A549 (cell line): ENCODE data around the gene ARHGAP42. TPM values are rescaled to one million over a fixed set of nuclear protein-coding genes. Genes with fewer than 3 reads are reported as not detected.

Source experiments
- ATAC-seq, 2 experiments: fragments of 200-7000 bp in 1 of 2; fragments of >200 bp in 1 of 2; cut with Nextera tagmentation in 1 of 2; cut with Tn5 transposase in 1 of 2; 3 replicates each; pipeline versions ENCODE4 v1.8.0 to v1.9.1; 2018 to 2020; ENCODE audit warnings: mild to moderate bottlenecking in 1 of 2, moderate library complexity in 1 of 2
- CTCF ChIA-PET: fragments of 300-600 bp; sonication (Branson Sonifier 250); formaldehyde crosslinking; extraction: SDS; loops from one replicate; lab custom pipeline; 2021; ENCODE audit warnings: antibody characterized with exemption, inconsistent platforms; lab: Yijun Ruan, JAX
- POLR2A ChIA-PET: fragments of 350-600 bp; formaldehyde crosslinking; extraction: SDS; loops from one replicate; lab custom pipeline; 2021; ENCODE audit warnings: antibody characterized with exemption, inconsistent platforms; lab: Yijun Ruan, JAX
- DNase-seq, 2 experiments: peaks; one replicate each; pipeline versions ENCODE4 v3.0.0 to v3.0.0-alpha.2; 2011 to 2016; ENCODE audit warnings: low read depth in 1 of 2, low spot score in 1 of 2
- FAIRE-seq: peaks from 2 replicates; lab custom pipeline; 2011; peaks lifted over from hg19 to GRCh38; lab: Jason Lieb, UNC
- H3K27ac ChIP-seq, 2 experiments: fragments of >200 bp; sonication (Bioruptor Twin); formaldehyde crosslinking; 3 replicates each; pipeline ENCODE4 v1.5.1; 2016 to 2017
- H3K4me1 ChIP-seq: fragments of >200 bp; sonication (Bioruptor Twin); formaldehyde crosslinking; 3 replicates; pipeline ENCODE4 v1.6.1; 2016
- H3K4me2 ChIP-seq: fragments of >200 bp; sonication (Bioruptor Twin); formaldehyde crosslinking; 3 replicates; pipeline ENCODE4 v1.6.1; 2016
- H3K4me3 ChIP-seq: fragments of >200 bp; sonication (Bioruptor Twin); formaldehyde crosslinking; 3 replicates; pipeline ENCODE4 v1.5.1; 2016
- H3K9me3 ChIP-seq: fragments of >200 bp; sonication (Bioruptor Twin); formaldehyde crosslinking; 3 replicates; pipeline ENCODE4 v1.6.1; 2016
- ATOH8 ChIP-seq: fragments of 250-450 bp; sonication (Bioruptor Pico); IDR thresholded peaks from 2 replicates; pipeline ENCODE4 v1.5.0; 2020; ENCODE audit warnings: low read depth, mild to moderate bottlenecking, moderate library complexity
- CEBPB ChIP-seq, 2 experiments: fragments of >200 bp in 1 of 2; sonication (Bioruptor Twin) in 1 of 2; formaldehyde crosslinking in 1 of 2; IDR thresholded peaks; 2 replicates each; pipeline ENCODE4 v1.6.1; 2012 to 2016
- E2F6 ChIP-seq: IDR thresholded peaks from 2 replicates; pipeline ENCODE4 v1.6.1; 2012; ENCODE audit warnings: low read depth, borderline replicate concordance
- EHF ChIP-seq: fragments of 250-450 bp; sonication (Bioruptor Pico); IDR thresholded peaks from 2 replicates; pipeline ENCODE4 v1.5.0; 2020; ENCODE audit warnings: mild to moderate bottlenecking
- EHMT2 ChIP-seq: fragments of 200-600 bp; sonication (generic); IDR thresholded peaks from 2 replicates; pipeline ENCODE4 v1.6.1; 2016; ENCODE audit warnings: antibody characterized with exemption, low read depth, mild to moderate bottlenecking, moderate library complexity
- EP300 ChIP-seq, 2 experiments: fragments of >200 bp; sonication (Bioruptor Twin); formaldehyde crosslinking; IDR thresholded peaks; 2 replicates in 1 of 2; 3 replicates in 1 of 2; pipeline ENCODE4 v1.6.1; 2016 to 2017
- ESRRA ChIP-seq: fragments of 150-350 bp; IDR thresholded peaks from 2 replicates; pipeline ENCODE4 v1.6.1; 2014; ENCODE audit warnings: mild to moderate bottlenecking, low read length, borderline replicate concordance
- FOSB ChIP-seq: fragments of 250-450 bp; sonication (Bioruptor Pico); IDR thresholded peaks from 2 replicates; pipeline ENCODE4 v1.5.0; 2020; ENCODE audit warnings: mild to moderate bottlenecking, moderate library complexity
- HDAC2 ChIP-seq: fragments of 200-600 bp; sonication (generic); IDR thresholded peaks from 2 replicates; pipeline ENCODE4 v1.6.1; 2016
- HEYL ChIP-seq: fragments of 250-450 bp; sonication (Bioruptor Pico); IDR thresholded peaks from 2 replicates; pipeline ENCODE4 v1.8.0; 2021; ENCODE audit warnings: mild to moderate bottlenecking, moderate library complexity
- HOXA7 ChIP-seq: fragments of 250-450 bp; sonication (Bioruptor Pico); IDR thresholded peaks from 2 replicates; pipeline ENCODE4 v1.5.0; 2020; ENCODE audit warnings: mild to moderate bottlenecking, moderate library complexity
- HOXB13 ChIP-seq: fragments of 250-450 bp; sonication (Bioruptor Pico); IDR thresholded peaks from 2 replicates; pipeline ENCODE4 v1.5.0; 2020; ENCODE audit warnings: low read depth, mild to moderate bottlenecking, moderate library complexity
- HOXB5 ChIP-seq: fragments of 250-450 bp; sonication (Bioruptor Pico); IDR thresholded peaks from 2 replicates; pipeline ENCODE4 v1.5.0; 2020; ENCODE audit warnings: mild to moderate bottlenecking, moderate library complexity
- JUN ChIP-seq, 2 experiments: fragments of >200 bp; sonication (Bioruptor Twin); formaldehyde crosslinking; IDR thresholded peaks; 2 replicates in 1 of 2; 3 replicates in 1 of 2; pipeline ENCODE4 v1.6.1; 2016 to 2017
- KDM5A ChIP-seq: fragments of 200-600 bp; sonication (generic); IDR thresholded peaks from 2 replicates; pipeline ENCODE4 v1.6.1; 2016; ENCODE audit warnings: antibody characterized with exemption, mild to moderate bottlenecking
- MAX ChIP-seq: IDR thresholded peaks from 2 replicates; pipeline ENCODE4 v1.6.1; 2012
- MAZ ChIP-seq: fragments of 150-350 bp; IDR thresholded peaks from 2 replicates; pipeline ENCODE4 v1.6.1; 2014; ENCODE audit warnings: antibody characterized with exemption, low read depth, low read length, borderline replicate concordance
- MYC ChIP-seq: IDR thresholded peaks from 2 replicates; pipeline ENCODE4 v1.6.1; 2012; ENCODE audit warnings: mild to moderate bottlenecking, inconsistent platforms, low read length, improper control_type of control experiment, borderline replicate concordance
- NR3C1 ChIP-seq: fragments of >200 bp; sonication (Bioruptor Twin); formaldehyde crosslinking; IDR thresholded peaks from 3 replicates; pipeline ENCODE4 v1.6.1; 2017
- PHF8 ChIP-seq: fragments of 200-600 bp; sonication (generic); IDR thresholded peaks from 2 replicates; pipeline ENCODE4 v1.6.1; 2016; ENCODE audit warnings: low read depth, mild to moderate bottlenecking, antibody characterized with exemption, moderate library complexity, borderline replicate concordance
- POLR2A ChIP-seq: IDR thresholded peaks from 2 replicates; pipeline ENCODE4 v1.6.1; 2012; ENCODE audit warnings: mild to moderate bottlenecking, low read length
- RARB ChIP-seq: fragments of 250-450 bp; sonication (Bioruptor Pico); IDR thresholded peaks from 2 replicates; pipeline ENCODE4 v1.8.0; 2021; ENCODE audit warnings: mild to moderate bottlenecking, moderate library complexity
- RNF2 ChIP-seq: fragments of 200-600 bp; sonication (generic); IDR thresholded peaks from 2 replicates; pipeline ENCODE4 v1.6.1; 2016; ENCODE audit warnings: low read depth, mild to moderate bottlenecking, antibody characterized with exemption, moderate library complexity, borderline replicate concordance
- SREBF2 ChIP-seq: fragments of 450-650 bp; IDR thresholded peaks from 2 replicates; pipeline ENCODE4 v1.6.1; 2014; ENCODE audit warnings: mild to moderate bottlenecking, moderate library complexity
- TFCP2L1 ChIP-seq: fragments of 250-450 bp; sonication (Bioruptor Pico); IDR thresholded peaks from 2 replicates; pipeline ENCODE4 v1.5.0; 2021; ENCODE audit warnings: mild to moderate bottlenecking
- TP53 ChIP-seq: fragments of 250-450 bp; sonication (Bioruptor Pico); IDR thresholded peaks from 2 replicates; pipeline ENCODE4 v1.5.0; 2021; ENCODE audit warnings: mild to moderate bottlenecking, moderate library complexity
- USF2 ChIP-seq: fragments of 450-650 bp; IDR thresholded peaks from 2 replicates; pipeline ENCODE4 v1.6.1; 2014; ENCODE audit warnings: antibody characterized with exemption
- ZC3H11A ChIP-seq: fragments of 450-650 bp; IDR thresholded peaks from 2 replicates; pipeline ENCODE4 v1.6.1; 2014; ENCODE audit warnings: antibody characterized with exemption, mild to moderate bottlenecking
- WGBS: methylation state at CpG from one replicate; pipeline ENCODE4 v1.1.6; 2017; ENCODE audit errors: missing lambda C conversion rate; 5-methylcytosine and 5-hydroxymethylcytosine counted together
- polyA plus RNA-seq, 4 experiments: library from polyadenylated mRNA; depleted of rRNA in 3 of 4; stranded (reverse); fragments of >200 nt; fragmentation: RNase III in 1 of 4; extraction: RNeasy Plus Mini Kit Qiagen cat#74134 plus additional on column Dnase treatment in 1 of 4; gene quantifications; 2 replicates in 3 of 4; 3 replicates in 1 of 4; pipeline ENCODE4 v1.2.3, GENCODE V29; 2011 to 2017
- TF ChIP-seq, protein P1 (sequence below): fragments of 250-450 bp; sonication (Bioruptor Pico); IDR thresholded peaks from 2 replicates; pipeline ENCODE4 v1.5.0; 2021; ENCODE audit warnings: mild to moderate bottlenecking, moderate library complexity, borderline replicate concordance

ARHGAP42 gene
- polyA plus RNA-seq, 2 of the 4 experiments (the other 2 are of a cell fraction), result 5.1 to 17.0 TPM

DNA sequence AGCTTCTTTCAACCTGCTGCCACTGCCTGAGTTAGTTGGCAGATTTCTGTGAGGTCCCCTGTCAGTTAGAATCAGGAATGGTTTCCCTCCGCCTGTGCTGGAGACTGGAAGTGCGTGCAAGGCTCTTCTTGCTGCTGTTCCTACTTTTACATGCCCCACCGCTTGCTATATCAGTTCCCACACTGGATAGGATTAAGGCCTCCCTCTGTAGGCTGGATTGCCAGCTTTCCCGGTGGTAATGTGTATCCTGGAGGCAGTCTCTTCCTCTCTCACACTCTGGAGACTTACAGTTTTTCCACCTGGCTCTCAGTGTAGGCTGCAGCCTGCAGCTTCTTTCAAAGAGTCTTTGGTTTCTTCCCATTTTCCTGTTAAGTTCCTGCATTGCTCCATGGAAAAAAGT lies 66.5 kb downstream of the ARHGAP42 start (continued):
- TF ChIP-seq PHF8, result no peak
- TF ChIP-seq MYC, result no peak
- no peak for TF ChIP-seq MAX
- no peak for TF ChIP-seq ZC3H11A

DNA sequence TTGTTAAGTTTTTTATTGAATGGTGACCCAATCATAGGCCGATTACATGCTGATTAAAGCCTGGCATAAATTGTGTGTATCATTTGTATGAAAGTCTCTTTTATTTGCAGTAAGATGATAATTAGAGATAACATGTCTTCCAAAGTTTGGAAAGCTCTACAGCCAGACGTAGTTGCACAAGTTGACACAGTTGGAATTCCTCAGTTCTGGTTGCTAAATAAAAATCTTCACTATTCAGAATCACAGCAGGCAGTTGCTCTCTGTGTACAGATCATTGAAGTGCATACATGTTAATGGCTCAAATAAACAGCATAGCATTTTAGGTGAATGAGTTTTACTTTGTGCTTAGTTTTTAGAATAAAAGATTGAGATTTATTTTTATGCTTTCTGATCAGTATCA lies 69.5 kb downstream of the ARHGAP42 start:
- FAIRE-seq (no peak), DNase-seq (no peak), ATAC-seq (no peak)
- ChIA-PET CTCF (no interaction called here), POLR2A (no interaction called here)
- WGBS, result 74% methylated on average over 2 of the region's 2 CpGs
- Histone ChIP-seq H3K4me3 (no peak overlapping the region), H3K4me1 (peaks cover 26% of the 10 kb centered on the region), H3K4me2 (no peak overlapping the region; the same call in 2 of the 3 replicates), H3K27ac (no peak overlapping the region), H3K9me3 (no peaks in the 10 kb centered on the region)
- TF ChIP-seq PHF8, result no peak
- TF ChIP-seq RARB (CRISPR knock-in tag), result no peak
- no peak for TF ChIP-seq HOXA7 (CRISPR knock-in tag)
- no peak for TF ChIP-seq NR3C1
- no peak for TF ChIP-seq HOXB5 (CRISPR knock-in tag)
- no peak for TF ChIP-seq JUN (IDR thresholded peaks at IDR 0.05)
- TF ChIP-seq FOSB, result no peak
- TF ChIP-seq HOXB13 (CRISPR knock-in tag), result no peak
- TF ChIP-seq HEYL (CRISPR knock-in tag), result no peak
- no peak for TF ChIP-seq MAZ
- no peak for TF ChIP-seq TP53 (CRISPR knock-in tag)
- TF ChIP-seq KDM5A, result no peak
- no peak for TF ChIP-seq EP300 (IDR thresholded peaks at IDR 0.05)
- TF ChIP-seq ZC3H11A, result no peak
- TF ChIP-seq, protein P1, sequence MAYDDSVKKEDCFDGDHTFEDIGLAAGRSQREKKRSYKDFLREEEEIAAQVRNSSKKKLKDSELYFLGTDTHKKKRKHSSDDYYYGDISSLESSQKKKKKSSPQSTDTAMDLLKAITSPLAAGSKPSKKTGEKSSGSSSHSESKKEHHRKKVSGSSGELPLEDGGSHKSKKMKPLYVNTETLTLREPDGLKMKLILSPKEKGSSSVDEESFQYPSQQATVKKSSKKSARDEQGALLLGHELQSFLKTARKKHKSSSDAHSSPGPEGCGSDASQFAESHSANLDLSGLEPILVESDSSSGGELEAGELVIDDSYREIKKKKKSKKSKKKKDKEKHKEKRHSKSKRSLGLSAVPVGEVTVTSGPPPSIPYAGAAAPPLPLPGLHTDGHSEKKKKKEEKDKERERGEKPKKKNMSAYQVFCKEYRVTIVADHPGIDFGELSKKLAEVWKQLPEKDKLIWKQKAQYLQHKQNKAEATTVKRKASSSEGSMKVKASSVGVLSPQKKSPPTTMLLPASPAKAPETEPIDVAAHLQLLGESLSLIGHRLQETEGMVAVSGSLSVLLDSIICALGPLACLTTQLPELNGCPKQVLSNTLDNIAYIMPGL (CRISPR knock-in tag), result no peak

DNA sequence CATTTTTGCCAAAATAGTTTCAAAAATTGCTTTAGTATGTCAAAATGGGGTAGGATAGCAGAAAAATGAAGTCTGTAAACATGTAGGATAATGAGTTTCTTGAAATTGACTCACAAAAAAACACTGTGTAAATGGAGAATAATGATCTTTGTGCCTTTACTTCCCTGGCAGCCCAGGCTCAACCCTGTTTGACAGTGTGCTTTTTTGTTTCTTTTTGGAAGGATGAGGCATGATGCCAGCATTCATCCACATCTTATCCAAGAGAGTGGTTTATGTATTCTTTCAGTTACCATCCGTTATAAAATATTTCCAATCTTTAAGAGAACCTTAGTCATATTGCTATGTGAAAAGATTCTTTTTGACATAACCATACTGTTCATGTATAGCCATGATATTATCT lies 70.6 kb downstream of the ARHGAP42 start:
- 88% methylated on average over 1 of the region's 1 CpG for WGBS
- POLR2A ChIA-PET, result no interaction called here
- CTCF ChIA-PET, result no interaction called here

DNA sequence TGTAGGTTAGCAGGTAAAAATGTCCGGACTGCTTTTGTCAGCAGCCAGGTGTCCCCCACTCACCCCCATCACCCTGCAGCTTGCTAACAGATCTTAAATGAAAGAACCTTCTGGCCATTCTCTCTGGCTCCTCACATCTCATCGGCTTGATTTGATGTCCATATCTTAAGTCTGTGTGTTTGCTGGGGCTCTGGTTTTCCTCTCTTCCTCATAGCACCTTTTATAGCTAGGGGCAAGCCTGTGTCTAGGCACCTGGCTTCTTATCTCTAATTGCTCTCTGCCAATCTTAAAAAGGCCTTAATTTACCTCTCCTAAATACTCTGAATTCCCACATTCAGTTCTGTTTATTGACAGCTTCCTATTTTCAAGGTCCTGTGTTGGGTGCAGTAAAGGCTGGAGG lies 72.0 kb downstream of the ARHGAP42 start:
- CTCF ChIA-PET, result interaction anchor here (1.3 to 1.4 kb wide), 2 partner anchors 11 to 17 kb away, joined by 3 to 6 read pairs; no protein-coding TSS in a partner anchor
- H3K4me1 ChIP-seq, result peaks cover 10% of the 10 kb centered on the region; the same call in 2 of the 3 replicates
- TF ChIP-seq SREBF2 (no peak), ESRRA (no peak), E2F6 (no peak), EHMT2 (no peak), KDM5A (no peak), USF2 (no peak), POLR2A (no peak), EHF (CRISPR knock-in tag) (no peak), ATOH8 (CRISPR knock-in tag) (no peak), ZC3H11A (no peak), CEBPB (IDR thresholded peaks at IDR 0.05) (no peak), TFCP2L1 (CRISPR knock-in tag) (no peak), RNF2 (no peak), HDAC2 (no peak)

More for the DNA sequence above, 70.6 kb downstream of the ARHGAP42 start:
- no peak overlapping the region for H3K4me3 ChIP-seq
- no peak overlapping the region for H3K27ac ChIP-seq
- no peak overlapping the region for H3K4me2 ChIP-seq
- no peak for DNase-seq
- H3K4me1 ChIP-seq, result peaks cover 22% of the 10 kb centered on the region
- no peak for ATAC-seq
- no peaks in the 10 kb centered on the region for H3K9me3 ChIP-seq
- no peak for TF ChIP-seq USF2
- no peak for FAIRE-seq

More for the DNA sequence above, 72.0 kb downstream of the ARHGAP42 start:
- no peak for ATAC-seq
- no peak for FAIRE-seq
- Histone ChIP-seq H3K27ac (no peak overlapping the region), H3K4me3 (no peak overlapping the region), H3K4me2 (no peak overlapping the region), H3K9me3 (no peaks in the 10 kb centered on the region)
- WGBS, result 86% methylated on average over 2 of the region's 2 CpGs
- POLR2A ChIA-PET, result no interaction called here
- no peak for DNase-seq
